ENCODE results near the gene GAGE10.
"Not testable (repeated sequence)": the region's sequence is repeated elsewhere in the genome, so short reads cannot be mapped to it uniquely, and the experiment has no call there.

The GAGE10 gene

DNA sequence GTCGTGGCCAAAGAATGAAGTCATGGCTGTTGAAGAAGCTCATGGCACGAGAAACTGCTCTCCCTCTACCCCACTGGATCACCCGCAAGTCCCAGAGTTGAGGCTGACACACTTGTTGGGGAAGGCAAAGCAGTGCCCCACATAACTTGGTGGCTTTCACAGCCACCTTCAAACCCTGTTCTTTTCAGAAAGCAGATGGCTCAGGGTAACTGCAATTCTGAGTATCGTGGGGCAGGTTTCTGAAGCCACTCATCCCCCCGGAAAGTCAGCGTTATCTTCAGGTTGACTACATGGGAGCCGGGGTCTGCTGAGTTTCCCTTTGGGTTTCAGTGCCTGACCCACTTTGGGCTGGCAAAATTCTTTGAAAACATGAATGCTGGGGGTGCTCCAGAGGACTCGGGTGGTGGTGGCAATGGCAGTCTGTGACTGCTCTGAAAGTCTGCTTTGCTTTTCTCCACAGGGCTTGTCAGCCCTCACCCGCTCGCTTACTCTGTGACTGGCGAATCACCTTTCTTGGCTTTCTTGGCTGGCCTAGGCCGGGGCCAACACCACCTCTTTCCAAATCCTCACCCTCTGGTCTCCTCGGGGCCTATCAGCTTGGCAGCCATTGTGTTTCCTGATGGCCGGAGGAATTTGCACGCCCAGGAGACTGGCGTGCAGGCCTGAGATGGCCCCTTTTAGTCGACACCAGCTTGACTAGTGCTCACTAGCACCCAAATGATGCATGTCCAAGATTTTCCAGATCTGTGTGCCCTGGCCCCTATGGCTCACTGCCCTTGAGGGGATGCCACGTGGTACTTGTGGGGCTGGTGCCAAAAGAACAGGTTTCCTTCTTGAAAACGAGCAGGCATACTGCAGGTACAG, 26.5 kb upstream of the GAGE10 start:
- DNase-seq, result no peak

DNA sequence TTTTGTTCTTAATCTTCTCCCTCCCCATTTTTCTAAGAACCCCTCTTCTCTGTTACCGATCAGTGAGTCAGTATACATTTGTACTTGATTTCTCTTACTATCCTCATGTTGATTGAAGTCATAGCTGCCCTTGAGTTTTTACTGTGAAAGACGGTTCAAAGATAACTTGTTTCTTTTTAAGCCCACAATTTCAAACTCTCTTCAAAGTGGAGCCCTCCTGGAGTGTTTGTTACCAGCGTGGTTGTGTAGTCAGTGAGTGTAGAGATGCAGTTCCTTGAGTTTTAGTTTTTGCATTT, 26.0 kb upstream of the GAGE10 start:
- DNase-seq, result no peak

DNA sequence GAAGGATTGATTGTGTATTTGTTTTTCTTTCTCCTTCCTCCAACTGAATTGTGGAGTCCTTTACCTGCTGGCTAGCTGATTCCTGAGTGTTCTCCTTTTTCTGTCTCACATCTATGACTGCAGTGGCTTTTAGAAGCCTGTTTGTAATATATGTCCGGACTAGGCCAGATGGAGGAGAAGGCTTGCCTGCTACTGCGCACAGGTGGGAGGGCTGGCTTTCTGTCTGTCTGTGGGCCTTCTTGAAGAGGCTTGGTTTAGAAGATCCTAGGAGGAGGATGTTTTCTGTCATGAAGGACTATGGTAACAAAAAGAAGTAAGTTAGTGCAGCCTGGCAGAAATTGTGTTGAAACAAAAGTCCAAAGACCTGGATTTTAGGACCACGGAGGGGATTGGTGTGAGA, 25.4 kb upstream of the GAGE10 start:
- DNase-seq, result no peak

DNA sequence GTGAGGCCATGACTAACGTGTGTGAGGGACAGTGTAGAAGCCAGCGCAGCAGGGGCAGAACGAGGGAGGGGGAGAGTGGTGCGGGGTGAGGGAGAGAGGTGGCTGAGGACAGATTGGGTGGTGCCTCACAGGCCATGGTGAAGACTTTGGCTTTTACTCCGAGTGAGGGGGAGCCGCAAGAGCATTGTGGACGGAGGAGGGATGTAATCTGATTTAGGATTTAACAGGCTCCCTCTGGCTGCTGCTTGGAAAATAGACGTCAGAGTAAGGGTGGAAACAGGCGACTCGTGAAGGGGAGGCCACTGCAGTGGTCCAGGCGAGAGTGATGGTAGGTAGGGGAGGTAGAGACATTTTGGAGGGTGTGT, 20.8 kb upstream of the GAGE10 start:
- DNase-seq, result no peak

DNA sequence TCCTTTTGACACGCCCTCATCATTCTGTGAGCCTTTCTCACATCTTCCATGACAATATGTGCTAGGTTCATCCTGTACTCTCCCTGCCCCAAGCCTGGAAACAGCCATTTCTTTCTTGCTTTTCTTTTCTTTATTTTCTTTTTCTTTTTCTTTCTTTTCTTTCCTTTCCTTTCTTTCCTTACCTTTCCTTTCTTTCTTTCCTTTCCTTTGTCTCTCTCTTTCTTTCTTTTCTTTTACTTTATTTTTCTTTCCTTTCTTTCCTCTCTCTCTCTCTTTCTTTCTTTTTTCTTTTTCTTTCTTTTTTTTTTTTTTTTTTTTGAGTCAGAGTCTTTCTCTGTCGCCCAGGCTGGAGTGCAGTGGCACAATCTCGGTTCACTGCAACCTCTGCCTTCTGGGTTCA, 19.2 kb upstream of the GAGE10 start:
- no peak for DNase-seq

DNA sequence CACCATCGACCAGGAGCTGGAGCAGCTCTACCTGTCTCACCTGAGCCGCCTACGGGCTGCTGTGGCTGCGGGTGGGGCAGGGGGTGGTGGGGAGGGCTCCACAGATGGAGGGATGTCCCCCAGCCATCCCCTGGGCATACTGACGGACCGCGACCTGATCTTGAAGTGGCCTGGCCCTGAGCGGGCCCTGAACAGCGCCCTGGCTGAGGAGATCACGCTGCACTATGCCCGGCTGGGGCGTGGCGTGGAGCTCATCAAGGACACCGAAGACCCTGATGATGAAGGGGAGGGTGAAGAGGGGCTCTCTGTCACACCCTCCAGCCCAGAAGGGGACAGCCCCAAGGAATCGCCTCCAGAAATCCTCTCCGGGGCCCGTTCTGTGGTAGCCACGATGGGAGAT, 17.3 kb upstream of the GAGE10 start:
- no peak for DNase-seq

DNA sequence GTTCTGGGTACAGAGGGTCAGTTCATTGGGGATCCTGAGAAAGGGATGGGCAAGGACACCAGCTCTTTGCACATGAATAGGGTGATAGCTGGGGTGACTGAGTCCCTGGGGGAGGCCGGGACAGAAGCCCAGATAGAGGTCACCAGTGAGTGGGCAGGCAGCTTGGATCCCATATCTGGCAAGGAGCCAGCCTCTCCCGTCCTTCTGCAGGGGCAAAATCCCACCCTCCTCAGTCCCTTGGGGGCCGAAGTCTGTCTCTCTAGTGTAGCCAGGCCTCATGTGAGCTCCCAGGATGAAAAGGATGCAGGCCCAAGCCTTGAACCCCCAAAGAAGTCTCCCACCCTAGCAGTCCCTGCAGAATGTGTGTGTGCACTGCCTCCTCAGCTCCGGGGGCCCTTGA, 16.9 kb upstream of the GAGE10 start:
- no peak for DNase-seq

DNA sequence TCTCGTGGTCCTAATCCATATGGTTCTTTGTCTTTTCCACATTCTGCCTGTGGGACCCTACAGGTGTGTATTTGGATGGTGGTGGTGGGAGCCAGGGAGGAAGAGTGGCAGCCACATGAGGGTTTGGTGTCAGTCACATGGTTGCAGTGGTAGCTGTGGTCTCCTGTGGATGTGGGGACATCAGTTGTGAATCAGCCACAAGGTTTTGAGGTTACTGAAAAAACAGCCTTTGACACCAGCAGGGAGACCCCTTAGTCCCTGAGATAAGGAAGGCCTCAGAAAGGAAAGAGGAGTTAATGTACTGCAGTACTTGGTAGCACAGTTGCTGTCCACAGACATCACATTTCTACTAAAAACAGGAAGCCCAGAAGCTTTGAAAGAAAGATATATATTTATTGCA, 15.8 kb upstream of the GAGE10 start:
- no peak for DNase-seq

DNA sequence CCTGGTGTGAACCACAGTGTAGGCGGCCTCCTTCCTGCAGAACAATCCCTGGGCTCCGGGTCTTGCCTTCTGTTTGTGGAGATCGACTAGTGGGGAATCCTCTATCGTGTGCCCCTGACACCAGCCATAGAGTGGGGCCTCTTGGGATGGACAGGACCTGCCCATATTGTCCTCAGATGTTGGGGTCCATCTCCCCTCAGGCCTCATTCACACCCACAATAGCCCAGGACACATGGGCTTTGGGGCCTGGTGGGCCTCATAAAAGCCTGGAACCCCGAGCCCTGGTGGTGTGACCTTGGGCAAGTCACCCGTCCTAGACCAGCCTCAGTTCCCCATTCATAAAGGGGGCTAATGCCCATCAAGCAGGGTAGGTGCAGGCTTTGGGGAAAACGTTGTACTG, 13.2 kb upstream of the GAGE10 start:
- DNase-seq, result no peak

DNA sequence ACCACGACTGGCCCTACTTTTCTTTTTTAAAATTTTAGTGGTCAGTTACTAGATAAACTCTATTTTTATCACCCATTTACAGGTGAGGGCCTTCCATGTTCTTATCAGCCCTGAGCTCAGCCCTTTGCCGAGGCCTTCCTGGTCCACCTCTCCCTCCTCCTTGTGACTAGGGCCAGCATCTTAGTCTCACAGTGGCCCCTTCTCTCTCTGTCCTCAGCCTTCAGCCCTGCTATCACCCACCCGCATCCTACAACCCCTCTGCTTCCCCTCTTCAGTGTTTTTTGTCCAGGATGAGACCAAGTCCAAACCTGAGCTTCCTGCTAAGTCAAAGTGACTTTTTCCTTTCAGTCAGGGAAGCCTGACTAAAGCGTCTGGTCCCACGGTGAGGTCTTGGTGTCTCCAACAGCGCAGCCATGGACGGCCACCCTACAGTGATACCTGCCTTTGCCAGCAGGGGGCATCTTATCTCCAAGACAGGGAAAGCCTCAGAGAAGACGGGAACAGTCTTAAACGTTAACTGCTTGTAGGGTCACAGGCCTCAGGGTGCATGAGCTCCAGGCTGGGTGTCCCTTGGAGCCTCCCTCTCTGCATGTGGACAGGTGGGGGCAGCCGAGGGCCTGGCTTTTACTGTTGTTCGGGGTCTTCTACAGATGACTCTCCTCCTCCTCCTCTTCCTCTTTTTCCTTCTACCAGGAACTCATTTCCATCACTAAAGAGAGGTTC, 11.7 kb upstream of the GAGE10 start:
- DNase-seq, result peak; percentile 76 to 82

DNA sequence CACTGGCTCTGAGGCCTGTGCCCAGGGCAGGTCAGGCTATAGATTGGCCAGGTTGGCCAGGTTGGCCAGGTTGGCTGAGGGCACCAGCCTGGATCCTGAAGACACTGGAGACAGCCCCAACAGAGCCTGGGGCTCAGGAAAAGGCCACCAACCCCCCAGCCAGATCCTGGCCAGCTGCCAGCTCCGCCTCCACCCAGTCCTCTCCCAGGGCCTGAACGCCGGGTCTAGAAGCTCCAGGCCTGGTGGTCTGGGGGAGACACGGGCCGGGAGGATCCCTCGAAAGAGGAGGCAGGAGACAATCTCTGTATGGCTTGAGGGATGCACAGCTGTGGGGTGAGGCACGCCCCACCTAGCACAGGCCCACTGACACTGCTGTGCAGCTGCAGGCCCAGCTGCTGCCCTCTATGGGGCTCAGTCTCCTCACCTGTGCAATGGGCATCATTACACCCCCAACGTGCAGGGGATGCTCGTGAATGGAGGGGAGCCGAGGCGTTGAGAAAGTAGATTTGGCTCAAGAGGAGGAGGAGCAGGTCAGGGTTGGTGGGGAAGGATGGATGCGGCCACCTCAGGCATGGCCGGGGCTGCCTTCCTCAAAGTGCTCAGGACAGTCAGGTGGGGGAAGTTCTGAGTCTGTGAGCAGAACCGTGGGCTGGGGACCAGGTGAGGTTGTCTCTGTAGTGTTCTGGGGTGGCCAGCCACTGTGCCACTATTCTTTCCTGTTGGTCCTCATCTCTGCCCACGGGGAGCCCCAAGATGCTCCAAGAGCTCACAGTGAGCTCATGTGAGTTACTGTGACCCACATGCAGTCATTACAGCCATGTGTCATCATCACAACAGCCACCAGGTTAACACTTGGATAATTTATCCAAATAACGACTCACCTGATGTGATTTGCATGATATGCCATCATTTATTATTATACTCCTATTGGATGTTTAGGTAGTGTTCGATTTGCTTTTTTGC, 10.8 kb upstream of the GAGE10 start:
- no peak for DNase-seq

DNA sequence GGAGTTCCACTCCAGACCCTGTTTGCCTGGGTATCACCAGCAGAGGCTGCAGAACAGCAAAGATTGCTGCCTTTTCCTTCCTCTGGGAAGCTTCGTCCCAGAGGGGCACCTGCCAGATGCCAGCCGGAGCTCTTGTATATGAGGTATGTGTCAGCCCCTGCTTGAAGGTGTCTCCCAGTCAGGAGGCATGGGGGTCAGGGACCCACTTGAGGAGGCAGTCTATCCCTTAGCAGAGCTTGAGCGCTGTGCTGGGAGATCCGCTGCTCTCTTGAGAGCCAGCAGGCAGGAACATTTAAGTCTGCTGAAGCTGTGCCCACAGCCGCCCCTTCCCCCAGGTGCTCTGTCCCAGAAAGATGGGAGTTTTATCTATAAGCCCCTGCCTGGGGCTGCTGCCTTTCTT, 4.2 kb upstream of the GAGE10 start:
- not testable (repeated sequence) for DNase-seq

DNA sequence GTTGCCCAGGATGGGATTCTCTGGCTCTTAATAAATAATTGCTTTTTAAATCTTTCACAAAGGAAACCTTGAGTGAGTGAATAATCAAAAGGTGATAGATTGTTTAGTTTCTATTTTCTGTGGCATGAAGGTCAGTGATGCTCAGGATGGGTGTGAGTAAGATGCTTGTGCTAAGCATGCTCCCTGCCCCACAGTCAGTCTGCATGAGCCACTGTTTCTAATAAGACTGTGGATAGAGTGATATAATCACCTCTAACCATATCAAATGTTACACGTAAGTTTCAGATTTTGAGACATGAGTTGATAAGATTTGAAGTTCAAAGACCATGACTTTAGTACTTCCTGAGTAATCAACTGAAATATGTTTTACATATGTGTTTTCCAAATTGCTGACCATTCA, 2.7 kb upstream of the GAGE10 start:
- DNase-seq, result no peak

DNA sequence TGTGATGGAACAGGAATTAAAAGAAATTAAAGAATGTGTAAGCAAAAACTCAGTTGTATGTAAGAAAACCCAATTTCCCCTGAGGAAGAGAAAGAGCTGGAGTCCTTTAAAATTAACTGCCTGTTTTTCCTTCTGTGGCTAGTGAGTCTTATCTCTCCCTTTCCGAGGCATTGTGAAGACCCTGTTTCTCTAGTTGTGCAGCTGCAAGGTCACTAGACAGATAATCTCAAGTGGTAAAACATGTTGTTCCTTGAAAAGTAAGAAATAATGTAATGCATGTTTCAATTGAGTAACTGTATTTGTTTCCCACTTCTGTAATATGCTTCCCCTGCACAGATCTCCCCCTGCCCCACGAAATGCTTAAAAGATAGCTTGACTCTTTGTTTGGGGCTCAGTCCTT, 4.3 kb downstream of the GAGE10 start:
- DNase-seq, result not testable (repeated sequence)

DNA sequence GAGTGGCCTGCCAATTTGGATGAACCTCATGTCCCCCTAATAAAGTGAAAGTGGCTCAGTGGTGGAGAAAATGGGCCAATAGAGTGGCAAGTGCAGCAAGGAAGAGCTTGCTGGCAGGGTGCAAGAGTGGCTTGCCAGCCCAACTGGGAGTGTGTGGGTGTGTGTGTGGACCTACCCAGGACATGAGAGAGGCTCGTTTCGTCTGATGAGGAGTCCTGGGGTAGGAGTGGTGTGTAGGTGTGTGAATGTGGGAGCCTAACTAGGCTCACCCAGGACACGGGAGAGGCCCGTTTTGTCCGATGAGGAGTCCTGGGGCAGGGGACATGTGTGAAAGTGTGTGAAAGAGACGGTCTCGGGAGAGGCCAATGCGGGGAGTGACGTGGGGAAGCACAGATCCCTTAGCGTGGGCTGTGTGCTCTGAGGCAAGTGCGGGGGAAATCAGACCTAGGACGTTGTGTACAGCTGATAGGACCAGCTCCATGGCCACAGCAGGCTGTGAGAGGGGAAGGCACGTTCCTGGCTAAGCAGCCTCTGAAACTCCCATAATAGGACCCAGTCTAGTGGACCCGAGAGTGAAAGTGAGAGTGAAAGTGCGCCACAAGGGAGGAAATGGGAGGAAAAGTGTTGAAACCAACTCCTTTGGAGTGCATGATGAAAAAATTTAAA, 5.3 kb downstream of the GAGE10 start:
- DNase-seq, result no peak

DNA sequence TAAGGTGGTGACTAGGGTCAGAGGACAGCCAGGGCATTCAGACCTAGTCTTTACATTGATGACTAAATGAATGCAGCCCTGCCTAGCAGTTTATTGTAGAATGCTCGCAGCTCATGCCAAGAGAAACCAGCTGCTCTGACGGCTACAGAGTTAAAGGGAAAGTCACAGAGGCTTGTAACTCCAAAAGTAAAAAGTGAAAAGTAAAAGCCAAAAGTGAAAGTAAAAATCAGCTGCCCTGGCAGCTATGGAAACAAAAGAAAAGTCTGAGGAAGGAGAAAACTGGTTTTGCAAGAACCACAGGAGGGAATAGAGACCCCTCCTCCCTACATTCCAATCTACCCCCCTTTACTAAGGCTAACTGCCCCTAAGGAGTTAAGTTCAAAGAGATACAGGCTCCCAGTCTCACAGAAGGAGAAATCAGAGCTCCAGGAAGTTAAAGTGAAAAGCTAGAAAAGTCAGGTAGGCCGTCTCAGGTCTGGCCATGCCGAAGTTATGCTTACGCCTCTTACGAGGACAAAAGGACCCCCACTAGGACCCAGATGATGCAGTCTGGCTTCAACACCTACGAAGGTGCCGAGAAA, 6.0 kb downstream of the GAGE10 start:
- no peak for DNase-seq

DNA sequence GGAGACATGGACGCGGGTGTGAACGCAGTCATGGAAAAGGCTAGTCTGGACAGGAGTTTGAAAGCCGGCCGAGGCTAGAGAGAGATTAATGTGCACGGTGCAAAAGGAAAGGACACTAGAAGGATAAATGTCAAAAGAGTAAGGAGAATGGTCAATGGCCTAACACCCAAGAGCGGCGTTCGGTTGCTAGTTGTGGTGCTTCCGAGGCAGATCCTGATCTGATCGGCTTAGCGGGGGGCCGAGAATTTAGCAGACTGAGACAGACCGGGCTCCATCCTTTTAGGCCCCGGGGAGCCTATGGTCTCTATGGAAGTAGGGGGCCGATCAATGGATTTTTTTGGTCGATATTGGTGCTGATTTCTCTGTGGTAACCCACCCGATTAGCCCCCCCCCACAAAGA, 6.9 kb downstream of the GAGE10 start:
- DNase-seq, result no peak

DNA sequence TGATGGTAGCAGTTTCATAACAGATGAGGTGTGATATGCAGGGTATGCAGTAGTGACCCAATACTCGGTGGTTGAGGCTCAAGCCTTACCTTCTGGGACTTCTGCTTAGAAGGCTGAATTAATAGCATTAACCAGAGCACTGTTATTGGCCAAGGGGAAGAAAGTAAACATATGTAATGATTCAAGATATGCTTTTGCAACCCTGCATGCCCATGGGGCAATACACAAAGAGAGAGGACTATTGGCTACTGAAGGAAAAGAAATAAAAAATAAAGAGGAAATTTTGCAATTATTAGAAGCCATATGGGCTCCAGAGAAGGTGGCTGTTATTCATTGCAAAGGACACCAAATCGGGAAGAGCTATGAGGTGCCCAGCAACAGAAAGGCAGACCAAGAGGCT, 8.7 kb downstream of the GAGE10 start:
- DNase-seq, result no peak

DNA sequence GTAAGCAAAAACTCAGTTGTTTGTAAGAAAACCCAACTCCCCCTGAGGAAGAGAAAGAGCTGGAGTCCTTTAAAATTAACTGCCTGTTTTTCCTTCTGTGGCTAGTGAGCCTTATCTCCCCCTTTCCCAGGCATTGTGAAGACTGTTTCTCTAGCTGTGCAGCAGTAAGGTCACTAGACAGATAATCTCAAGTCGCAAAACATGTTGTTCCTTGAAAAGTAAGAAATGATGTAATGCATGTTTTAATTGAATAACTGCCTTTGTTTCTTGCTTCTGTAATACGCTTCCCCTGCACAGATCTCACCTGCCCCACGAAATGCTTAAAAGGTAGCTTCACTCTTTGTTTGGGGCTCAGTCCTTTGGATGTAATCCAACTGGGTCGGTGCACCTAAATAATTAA, 12.6 kb downstream of the GAGE10 start:
- no peak for DNase-seq

DNA sequence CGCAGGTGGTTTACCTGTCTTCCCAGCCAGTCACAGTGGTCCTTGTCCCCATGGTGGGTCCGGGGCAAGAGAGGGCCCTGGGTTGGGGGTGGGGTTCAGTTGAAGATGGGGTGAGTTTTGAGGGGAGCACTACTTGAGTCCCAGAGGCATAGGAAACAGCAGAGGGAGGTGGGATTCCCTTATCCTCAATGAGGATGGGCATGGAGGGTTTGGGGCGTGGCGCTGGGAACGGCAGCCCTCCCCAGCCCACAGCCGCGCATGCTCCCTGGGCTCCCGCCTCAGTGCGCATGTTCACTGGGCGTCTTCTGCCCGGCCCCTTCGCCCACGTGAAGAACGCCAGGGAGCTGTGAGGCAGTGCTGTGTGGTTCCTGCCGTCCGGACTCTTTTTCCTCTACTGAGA, 18.3 kb downstream of the GAGE10 start, which contains the start of gene GAGE12J:
Gene GAGE12J (plus strand): TSS at position 301 of the 400 bp plus-strand sequence. CDS start 1,157 bp downstream, outside the sequence.
- not testable (repeated sequence) for DNase-seq

DNA sequence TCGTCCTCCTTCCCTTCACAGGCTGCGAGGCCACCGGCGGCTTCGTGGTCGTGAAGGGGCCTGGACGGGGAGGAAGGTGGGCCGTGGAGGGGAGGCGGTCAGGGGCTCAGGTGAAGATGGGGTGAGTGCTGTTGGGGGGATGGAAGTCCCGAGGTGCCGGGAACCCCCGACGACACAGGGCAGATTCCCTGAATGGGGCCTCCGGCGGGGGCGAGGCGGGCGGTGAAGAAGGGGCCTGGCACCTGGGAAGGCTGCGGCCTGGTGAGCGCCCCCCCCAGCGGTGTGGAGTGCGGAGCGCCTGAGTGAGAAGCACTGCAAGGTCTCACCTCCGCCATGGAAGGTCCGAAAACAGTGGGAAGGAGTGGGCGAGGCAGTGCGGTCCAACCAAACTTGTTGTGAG, 18.8 kb downstream of the GAGE10 start:
- not testable (repeated sequence) for DNase-seq

DNA sequence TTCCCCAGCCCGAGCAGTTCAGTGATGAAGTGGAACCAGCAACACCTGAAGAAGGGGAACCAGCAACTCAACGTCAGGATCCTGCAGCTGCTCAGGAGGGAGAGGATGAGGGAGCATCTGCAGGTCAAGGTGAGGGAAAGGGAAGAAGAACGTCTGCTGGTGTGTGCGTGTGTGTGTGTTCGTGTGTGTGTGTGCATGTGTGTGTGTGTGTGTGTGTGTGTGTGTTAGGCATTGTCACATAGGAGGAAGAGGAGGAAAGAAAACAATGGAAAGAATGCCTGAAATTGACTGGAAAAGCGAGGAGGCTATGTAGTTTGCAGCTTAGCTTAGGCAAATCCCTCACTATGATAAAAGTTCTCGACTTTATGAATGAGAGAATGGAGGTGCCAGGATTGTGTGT, 20.3 kb downstream of the GAGE10 start:
- not testable (repeated sequence) for DNase-seq
